GM18511 (cell line): ENCODE data around the gene ZNF548.
A peak's percentile ranks its signal among the peaks of the same experiment; 100 is the strongest.

Source experiments
- ATAC-seq: cut with Tn5 transposase; IDR thresholded peaks from one replicate; pipeline ENCODE4 v1.9.1; 2021; ENCODE audit warnings: mild to moderate bottlenecking, moderate library complexity; ENCODE audit not compliant: unreplicated experiment

The ZNF548 gene

DNA sequence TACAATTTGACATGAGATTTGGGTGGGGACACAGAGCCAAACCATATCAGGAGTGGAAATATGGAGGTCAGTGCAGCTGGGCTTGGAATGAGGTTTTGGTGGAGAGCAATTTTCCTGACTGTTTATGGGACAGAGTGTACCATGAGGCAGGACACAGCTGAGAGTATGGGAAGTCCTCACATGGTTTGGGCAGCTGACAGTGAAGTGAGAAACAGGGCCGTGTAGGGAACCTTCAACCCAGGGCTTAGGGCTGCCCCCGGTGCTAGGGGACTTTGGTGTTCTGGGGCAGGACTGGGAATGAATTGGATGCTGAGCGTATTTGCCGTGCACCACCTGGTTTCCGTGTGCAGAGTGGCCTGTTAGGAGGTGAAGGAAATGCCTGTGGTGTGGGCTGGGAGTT lies 6.1 kb downstream of the ZNF548 start:
- ATAC-seq = no peak

- no peak for ATAC-seq
These were observed 9.2 kb downstream of the ZNF548 start for GRCh38 chr19:57398868-57399267.

DNA sequence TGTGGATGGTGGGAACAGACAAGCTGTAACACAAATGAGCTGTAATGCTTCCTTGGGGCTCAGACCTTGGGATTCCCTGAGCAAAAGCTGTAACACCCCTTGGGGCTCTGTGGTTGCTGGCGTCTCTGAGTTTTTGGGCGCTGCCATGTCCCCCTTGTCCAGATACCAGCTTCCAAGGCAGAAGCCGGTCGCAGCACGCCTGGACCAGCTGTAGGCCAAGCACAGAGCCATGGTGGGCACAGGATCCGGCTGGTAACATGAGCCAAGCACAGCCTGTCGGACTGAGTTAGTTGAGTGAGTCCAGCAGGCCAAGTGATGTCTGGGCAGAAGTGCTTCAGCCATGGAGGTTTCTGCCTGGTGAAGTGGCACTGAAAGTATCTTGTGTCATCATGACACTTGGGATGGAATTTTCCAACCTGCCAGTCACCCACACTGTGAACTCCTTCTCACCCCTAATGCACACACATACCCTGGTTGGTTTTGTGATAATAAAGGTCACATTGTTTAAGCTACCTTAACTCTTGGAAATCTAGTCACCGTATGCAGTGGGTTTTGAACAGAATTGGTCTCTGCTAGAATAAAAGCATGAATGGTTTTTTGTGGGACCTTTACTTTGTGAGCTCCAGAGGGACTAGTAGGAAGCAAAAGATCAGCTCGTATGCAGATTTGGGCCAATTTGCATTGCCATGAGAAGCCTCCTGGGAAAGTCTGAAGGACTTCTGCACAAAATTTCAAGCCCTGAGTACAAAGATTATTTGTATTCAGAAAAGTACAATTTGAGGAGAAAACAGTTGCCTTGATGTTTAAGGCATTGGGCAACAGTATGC lies 14.3 kb downstream of the ZNF548 start:
- ATAC-seq = no peak

DNA sequence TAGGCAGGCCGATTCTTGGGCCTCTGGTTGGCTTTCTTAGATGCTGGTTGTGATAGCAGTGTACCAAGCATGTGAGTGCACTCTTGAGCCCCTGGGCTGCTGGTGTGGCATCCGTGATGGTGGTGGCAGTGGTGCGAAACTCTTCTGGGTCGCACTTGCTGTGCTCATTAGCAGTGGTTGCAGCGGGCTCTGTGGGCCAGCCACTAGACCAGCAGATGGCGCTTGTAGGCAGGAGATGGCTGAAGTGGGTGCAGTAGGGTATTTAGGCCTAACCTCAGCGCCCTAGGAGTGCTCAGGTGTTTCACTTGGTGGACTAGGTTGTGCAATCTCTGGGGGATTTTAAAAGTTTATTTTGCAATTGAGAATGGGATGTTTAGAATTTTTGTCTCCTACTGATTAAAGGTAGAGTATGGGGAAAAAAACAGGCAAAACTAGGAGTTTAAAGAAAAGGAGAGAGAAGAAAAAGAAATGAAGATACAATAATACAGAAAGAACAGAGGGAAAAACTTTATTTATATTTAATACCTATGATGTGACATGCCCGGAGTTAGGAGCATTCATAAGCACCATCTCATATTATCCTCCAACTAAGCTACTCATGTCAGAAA lies 17.0 kb downstream of the ZNF548 start:
- ATAC-seq = no peak

- ATAC-seq = peak; percentile 100
These were observed 21.4 kb downstream of the ZNF548 start, which contains the start of gene ZNF17 for GRCh38 chr19:57410877-57411671. TSS of gene ZNF17 (plus strand) at chr19:57411161. CDS start at chr19:57413616, 2,455 bp downstream.

DNA sequence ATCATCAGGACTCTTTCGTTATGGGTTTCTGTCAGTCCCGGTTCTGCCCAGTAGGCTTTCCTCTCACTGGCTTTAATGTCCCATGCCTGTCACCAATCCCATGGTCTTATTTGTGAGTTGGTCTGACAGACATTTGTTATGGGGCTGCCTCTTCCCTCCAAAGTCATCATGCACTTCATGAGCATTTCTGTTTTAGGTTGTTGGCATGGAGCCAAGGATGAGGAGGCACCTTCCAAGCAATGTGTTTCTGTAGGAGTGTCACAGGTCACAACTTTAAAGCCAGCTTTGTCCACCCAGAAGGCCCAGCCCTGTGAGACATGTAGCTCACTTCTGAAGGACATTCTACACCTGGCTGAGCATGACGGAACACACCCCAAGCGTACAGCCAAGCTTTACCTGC lies 29.8 kb downstream of the ZNF548 start:
- ATAC-seq = no peak

- ATAC-seq = no peak
These were observed 31.4 kb downstream of the ZNF548 start for GRCh38 chr19:57421037-57421436.

DNA sequence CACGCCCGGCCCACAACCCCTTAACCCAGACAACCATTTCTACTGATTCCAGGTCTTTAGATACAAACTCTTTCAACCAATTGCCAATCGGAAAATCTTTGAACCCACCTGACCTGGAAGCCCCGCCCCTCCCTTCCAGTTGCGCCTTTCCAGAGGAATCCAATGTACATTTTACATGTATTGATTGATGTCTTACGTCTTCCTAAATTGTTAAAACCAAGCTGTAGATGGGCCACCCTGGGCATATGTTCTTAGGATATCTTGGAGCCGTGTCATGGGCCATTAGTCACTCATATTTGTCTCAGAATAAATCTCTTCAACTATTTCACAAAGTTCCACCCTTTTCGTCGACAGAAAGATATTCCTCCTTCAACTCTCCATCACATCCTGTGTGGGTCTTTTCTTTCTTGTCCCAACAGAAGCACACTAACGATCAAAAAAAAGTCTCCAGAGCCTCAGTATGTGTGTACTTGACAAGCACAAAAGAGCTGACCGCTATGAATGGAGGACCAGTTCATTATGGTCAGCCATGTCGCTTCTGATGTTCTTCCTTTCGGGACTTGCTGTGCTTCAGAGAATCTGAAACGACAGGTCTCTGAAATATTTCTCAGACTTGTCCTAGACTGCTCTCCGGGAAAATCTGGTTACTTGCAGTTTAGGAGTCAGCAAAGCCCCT lies 44.9 kb downstream of the ZNF548 start:
- ATAC-seq = peak; percentile 21

GRCh38 chr19:57435062-57435978 lies 45.7 kb downstream of the ZNF548 start, which contains the start of gene ZNF749:
TSS of gene ZNF749 (plus strand) at chr19:57435325. CDS start at chr19:57435579, 254 bp downstream.
- peak; percentile 98 for ATAC-seq

DNA sequence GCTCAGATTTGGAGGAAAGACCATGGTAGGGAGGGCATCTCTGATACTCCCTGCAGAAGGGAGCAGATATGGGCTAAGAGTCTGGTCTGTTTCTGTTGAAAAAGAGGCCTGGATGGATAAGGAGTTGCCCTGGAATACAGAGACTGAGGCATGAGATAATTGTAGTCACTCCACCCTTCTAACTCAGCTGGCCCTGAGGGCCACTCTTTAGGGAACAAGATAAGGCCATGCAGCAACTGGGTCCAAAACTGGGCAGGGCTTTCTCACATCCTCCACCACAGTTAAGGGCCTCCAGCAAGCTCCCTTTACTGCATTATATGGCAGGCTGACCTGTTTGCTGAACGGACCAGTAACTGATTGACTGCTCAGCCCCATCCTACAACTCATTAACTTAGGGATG lies 46.8 kb downstream of the ZNF548 start:
- ATAC-seq = no peak

GRCh38 chr19:57437931-57438330 lies 48.3 kb downstream of the ZNF548 start:
- ATAC-seq = no peak

- ATAC-seq = no peak
These were observed 49.3 kb downstream of the ZNF548 start for GRCh38 chr19:57438925-57439324.

DNA sequence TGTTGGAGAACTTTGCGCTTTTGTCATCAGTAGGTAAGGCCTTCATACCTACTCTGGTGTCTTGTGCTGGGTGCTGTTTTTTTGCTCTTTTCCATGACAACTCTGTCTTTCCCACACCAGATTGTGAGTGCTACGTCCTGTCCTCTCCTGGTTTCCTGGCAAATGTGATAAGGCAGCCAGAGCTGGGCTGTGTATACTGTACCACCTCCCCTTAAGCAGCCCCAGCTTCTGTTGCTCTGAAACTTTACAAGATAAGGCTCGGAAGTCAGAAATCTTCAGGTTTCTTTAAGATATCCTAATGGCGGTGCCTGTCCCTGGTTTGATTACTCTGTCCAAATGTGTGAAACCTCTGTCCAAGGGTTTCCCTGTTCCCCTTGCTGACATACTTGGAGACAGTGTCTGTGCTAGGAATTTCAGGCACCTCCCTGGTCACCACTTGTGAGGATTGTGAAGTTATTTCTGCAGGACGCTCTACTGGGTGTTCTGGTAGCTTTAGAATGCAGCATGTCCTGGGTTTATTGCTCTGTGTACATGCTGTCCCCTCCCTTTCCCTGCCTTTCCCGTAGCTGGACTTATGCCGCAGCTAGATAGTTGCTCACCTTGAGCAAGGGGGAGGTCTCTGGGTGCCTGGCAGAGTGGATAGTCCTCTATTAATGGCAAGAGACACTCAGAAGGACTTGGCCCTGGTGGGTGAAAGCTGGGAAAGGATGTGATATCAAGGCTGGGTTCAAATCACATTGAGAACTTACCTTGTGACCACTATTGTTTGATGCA lies 52.5 kb downstream of the ZNF548 start:
- ATAC-seq = no peak

DNA sequence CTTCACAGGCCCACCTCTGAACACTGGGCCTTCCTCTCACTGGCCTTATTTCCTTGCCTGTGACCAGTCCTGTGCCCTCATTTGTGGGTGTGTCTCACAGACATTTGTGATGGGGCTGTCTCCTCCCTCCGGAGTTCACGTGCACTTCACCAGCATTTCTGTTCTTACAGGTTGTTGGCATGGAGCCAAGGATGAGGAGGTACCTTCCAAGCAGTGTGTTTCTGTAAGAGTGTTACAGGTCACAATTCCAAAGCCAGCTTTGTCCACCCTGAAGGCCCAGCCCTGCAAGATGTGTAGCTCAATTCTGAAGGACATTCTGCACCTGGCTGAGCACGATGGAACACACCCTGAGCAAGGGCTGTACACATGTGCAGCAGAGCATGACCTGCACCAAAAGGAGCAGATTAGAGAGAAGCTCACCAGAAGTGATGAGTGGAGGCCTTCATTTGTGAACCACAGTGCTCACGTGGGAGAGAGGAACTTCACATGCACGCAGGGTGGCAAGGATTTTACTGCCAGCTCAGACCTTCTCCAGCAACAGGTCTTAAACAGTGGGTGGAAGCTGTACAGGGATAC lies 53.6 kb downstream of the ZNF548 start:
- no peak for ATAC-seq

- ATAC-seq = no peak
These were observed 62.7 kb downstream of the ZNF548 start for GRCh38 chr19:57452307-57452706.
